SU-DHL-6 (cell line): ENCODE results near the gene PNPLA3.

Experiments used
- CTCF ChIP-seq: fragments of 200-600 bp; sonication (generic); IDR thresholded peaks from one replicate; pipeline ENCODE4 v1.5.1; 2017; ENCODE audit warnings: antibody characterized with exemption, mild to moderate bottlenecking, low read length, moderate library complexity; ENCODE audit not compliant: insufficient read depth, poor library complexity, severe bottlenecking
- EZH2phosphoT487 ChIP-seq: fragments of 200-600 bp; sonication (generic), shearing (Covaris generic); conservative IDR thresholded peaks from 2 replicates; pipeline ENCODE4 v1.6.1; 2018; ENCODE audit warnings: mild to moderate bottlenecking, antibody characterized with exemption, low read length, moderate library complexity, mixed read lengths

- TF ChIP-seq CTCF = no peak
- TF ChIP-seq EZH2phosphoT487 = no peak
Observed at GRCh38 chr22:43910178-43910695, 13.4 kb upstream of the PNPLA3 start.
